GM20000 (cell line): ENCODE measurements around the gene CFAP43.

ENCODE experiments used
- DNase-seq: peaks from one replicate; pipeline ENCODE4 v3.0.0; 2012; ENCODE audit warnings: low spot score
- TF ChIP-seq, protein P1 (sequence below): IDR thresholded peaks from 2 replicates; pipeline ENCODE4 v1.5.1; 2012; ENCODE audit warnings: mild to moderate bottlenecking, control low read depth; ENCODE audit errors: extremely low read depth, missing control alignments

Gene CFAP43

DNA sequence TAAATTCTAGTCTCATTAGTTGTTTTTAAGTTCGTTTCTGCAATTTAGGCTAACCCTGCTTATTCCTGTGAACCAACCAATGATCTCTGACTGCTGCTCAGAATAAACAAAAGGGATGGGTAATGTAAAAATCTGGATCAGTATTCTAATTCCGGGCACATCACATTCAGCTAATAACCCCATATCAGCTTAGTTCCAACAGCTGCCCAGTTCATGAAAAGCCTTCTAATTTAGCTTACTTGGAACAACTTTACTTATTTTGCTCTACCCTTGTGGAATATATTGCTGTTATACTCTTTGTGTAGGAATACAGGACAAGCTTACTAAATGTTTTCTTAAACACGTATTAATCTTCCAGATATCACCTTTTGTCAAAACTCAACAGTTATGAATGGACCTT, 3.6 kb upstream of the CFAP43 start:
- DNase-seq: no peak
- TF ChIP-seq, protein P1, sequence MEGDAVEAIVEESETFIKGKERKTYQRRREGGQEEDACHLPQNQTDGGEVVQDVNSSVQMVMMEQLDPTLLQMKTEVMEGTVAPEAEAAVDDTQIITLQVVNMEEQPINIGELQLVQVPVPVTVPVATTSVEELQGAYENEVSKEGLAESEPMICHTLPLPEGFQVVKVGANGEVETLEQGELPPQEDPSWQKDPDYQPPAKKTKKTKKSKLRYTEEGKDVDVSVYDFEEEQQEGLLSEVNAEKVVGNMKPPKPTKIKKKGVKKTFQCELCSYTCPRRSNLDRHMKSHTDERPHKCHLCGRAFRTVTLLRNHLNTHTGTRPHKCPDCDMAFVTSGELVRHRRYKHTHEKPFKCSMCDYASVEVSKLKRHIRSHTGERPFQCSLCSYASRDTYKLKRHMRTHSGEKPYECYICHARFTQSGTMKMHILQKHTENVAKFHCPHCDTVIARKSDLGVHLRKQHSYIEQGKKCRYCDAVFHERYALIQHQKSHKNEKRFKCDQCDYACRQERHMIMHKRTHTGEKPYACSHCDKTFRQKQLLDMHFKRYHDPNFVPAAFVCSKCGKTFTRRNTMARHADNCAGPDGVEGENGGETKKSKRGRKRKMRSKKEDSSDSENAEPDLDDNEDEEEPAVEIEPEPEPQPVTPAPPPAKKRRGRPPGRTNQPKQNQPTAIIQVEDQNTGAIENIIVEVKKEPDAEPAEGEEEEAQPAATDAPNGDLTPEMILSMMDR: no peak

DNA sequence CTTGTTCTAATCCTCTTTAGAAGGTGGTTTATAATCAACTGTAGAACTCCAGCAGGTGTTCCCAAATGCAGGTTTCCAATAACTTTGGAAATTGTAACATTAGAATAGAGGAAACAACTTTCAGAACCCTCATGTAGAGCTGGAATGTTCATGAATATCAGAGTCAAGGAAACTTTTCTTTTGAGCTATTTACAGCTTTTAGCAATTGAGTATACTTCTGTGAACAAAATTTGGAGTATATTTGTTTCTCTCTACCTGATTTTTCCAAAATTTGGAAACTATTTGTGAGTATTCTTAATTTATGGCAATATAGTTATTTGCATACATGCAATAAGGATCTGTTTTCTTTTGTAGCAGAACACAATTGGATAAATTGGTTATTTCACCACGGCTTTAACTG, 2.8 kb upstream of the CFAP43 start:
- TF ChIP-seq, protein P1: no peak
- no peak for DNase-seq

DNA sequence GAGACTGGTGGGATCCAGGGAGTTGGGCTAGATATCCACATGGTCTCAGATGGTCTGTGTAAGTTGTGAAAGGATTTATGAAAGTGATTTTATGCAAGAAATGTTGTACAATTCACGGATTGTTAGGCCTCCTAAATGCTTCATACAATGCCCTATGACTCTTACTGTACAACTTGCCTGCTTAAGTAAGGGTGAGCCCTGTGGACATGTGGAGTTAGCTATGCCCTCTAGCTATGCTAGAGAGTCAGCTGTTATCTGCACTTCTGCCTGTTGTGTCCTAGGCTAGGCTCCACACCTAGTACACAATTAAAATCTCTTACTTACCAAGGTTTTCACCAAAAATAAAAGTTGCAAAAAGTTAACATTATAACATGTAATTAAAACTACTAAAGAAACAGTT, 1.7 kb upstream of the CFAP43 start:
- DNase-seq: no peak
- TF ChIP-seq, protein P1: no peak

DNA sequence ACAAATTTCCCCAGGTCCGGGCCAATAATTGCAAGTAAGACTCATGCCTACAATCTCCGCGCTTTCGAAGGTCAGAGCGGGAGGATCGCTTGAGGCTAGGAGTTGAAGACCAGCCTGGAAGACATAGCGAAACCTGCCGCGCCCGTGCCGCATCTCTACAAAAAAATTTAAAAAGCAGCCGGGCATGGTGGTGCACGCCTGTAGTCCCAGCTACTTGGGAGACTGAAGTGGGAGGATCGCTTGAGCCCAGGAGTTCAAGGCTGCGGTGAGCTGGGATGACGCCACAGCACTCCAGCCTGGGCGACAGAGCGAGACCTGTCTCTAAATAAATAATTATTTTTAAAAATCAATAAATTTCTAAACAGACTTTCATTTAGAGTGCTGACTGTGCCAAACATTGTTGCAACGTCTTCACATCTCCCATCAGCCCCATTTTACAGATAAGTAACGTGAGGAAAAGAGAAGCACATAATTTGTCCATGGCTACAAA, 494 bp upstream of the CFAP43 start:
- DNase-seq: no peak
- TF ChIP-seq, protein P1: no peak

DNA sequence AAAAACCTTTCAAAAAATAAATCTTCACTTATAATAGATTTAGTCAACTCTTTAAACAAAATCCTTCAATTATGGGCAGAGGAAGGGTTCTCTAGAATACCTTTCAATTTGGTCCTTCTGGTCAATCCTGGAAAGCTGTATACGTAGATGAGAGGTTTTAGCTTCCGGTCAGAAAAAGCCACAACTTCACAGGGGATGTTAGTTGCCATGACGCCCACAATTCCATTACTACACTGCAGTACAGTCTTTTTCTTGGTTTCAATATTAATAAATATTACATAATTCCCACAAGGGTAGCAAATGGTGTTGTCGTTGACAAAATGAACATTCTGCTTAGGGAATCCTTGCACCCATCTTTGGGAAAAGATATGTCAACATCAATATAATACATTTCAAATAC, 1.7 kb downstream of the CFAP43 start:
- no peak for DNase-seq
- TF ChIP-seq, protein P1: no peak

DNA sequence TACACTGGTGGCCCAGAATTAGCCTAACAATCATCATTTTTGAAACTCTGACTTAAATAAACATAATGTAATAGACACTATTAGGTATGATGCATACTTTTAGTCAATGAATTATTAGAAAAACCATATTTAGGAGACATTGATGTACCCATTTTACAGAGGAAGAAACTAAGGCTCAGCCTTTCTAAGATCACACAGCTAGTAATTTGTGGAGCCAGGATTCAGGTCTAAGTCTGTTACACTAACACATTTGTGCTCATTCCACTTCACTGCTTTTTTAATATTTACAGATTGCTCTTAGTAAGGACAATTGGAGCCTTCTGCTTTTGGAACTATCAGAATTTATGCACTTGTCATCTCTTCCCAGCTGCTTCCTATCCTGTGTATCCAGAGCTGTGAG, 8.9 kb downstream of the CFAP43 start:
- TF ChIP-seq, protein P1: no peak
- DNase-seq: no peak

DNA sequence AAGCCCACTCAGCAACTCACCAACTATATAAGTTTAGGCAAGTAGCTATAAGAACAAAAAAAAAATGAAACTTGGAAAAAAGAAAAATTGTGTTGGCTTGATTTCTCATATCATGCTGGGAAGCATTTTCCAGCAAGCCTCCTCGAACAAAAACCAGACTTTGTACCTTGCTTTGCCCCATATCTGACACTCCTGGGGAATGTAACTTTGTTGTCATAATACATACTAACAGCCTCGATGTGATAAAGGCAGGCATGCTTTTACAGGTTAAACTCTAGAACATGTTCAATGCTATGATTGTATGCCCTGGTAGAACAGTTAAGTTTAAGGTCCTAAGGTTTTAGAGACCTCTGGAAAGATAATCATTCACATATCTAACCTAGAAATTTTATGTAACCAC, 11.6 kb downstream of the CFAP43 start:
- TF ChIP-seq, protein P1: no peak
- DNase-seq: no peak
